Epidermal melanocyte (primary cell): Measurements from ENCODE around the gene METRN.

Experiments used
- DNase-seq: peaks from one replicate; pipeline ENCODE4 v3.0.0; 2011; ENCODE audit warnings: low spot score; ENCODE audit not compliant: insufficient read length

The METRN gene

DNA sequence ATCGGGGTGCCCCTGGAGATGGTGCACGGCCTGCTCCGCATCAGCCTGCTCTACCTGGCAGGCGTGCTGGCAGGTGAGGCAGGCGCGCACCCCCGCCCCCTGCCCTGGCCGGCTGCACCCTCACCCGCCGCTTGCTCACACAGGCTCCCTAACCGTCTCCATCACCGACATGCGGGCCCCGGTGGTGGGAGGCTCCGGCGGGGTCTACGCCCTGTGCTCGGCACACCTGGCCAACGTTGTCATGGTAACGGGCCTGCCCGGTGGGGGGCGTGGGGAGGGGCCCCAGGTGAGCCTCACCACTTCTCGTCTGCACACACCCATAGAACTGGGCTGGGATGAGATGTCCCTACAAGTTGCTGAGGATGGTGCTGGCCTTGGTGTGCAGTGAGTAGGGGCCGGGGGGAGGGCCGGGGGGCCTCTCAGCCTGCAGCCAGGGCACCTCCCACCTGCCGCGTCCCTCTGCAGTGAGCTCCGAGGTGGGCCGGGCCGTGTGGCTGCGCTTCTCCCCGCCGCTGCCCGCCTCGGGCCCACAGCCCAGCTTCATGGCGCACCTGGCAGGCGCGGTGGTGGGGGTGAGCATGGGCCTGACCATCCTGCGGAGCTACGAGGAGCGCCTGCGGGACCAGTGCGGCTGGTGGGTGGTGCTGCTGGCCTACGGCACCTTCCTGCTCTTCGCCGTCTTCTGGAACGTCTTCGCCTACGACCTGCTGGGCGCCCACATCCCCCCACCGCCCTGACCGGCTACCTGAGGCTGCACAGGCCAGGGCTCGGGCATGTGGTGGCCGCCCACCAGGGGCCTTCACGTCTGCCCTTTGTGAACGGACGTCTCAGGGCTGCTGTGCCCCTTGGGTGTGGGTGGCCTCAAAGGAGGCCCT, 37.4 kb upstream of the METRN start:
- DNase-seq: no peak

DNA sequence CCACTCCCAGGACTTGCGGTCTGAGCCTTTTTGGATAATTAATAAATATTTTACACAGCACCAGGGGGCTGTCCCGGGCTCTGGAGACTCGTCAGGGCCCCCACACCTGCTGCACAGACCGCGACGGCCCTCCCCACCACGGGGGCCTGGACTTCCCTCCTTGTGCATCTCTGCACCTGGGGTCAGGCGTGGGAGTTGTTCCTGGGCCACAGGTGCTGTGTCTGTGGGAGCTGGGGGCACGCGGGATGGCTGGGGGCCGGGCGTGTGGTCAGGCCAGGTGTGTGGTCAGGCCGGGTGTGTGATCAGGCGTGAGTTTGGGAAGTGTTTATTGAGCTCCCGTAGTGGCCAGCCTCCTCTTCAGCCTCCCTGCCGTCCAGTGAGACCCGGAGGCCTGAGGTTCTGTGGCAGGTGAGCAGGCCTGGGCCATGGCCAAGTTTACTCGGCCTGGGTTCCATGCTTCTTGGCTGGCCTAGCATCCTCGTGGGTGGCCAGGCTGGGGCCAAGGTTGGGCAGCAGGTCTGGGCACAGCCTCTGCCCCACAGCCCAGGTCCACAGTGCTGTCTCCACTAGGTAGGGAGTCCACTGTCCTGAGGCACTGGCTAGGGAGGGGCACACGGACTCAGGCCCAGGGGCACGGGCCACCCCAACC, 36.6 kb upstream of the METRN start:
- no peak for DNase-seq

GRCh38 chr16:678858-679813, 35.8 kb upstream of the METRN start:
- DNase-seq: no peak

DNA sequence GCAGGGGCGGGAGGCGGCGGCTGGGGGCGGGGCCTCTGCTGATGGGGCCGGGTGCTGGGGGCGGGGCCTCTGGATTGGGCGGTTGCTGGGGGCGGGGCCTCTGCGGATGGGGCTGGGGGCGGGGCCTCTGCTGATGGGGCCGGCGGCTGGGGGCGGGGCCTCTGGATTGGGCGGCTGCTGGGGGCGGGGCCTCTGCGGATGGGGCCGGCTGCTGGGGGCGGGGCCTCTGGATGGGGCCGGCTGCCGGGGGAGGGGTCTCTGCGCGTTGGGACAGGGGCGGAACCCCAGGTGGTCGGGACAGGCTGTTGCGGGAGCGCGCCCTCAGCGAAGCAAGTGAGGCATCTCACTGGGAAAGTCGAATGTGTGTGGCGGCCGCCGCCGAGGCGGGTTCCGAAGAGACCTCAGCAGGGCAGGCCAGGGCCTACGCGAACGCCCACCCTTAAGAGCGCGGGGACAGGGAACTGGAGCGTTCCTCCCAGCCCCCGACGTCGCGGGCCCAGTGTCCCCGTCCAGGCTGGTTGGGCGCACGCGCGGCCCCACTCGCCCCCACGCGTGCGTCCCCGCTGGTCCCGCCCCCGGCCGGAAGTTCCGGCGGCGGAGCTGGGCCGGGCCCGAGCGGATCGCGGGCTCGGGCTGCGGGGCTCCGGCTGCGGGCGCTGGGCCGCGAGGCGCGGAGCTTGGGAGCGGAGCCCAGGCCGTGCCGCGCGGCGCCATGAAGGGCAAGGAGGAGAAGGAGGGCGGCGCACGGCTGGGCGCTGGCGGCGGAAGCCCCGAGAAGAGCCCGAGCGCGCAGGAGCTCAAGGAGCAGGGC, 34.9 kb upstream of the METRN start, which contains the start of gene STUB1:
TSS of gene STUB1 (plus strand) at position 597 of the 811 bp plus-strand sequence. CDS start at position 713, 116 bp downstream.
- DNase-seq: no peak

- no peak for DNase-seq
Observed at GRCh38 chr16:680625-680945, 34.3 kb upstream of the METRN start.

- DNase-seq: no peak
Observed at GRCh38 chr16:680967-681745, 33.8 kb upstream of the METRN start.

- DNase-seq: no peak
Observed at GRCh38 chr16:681746-682427, 33.0 kb upstream of the METRN start.

DNA sequence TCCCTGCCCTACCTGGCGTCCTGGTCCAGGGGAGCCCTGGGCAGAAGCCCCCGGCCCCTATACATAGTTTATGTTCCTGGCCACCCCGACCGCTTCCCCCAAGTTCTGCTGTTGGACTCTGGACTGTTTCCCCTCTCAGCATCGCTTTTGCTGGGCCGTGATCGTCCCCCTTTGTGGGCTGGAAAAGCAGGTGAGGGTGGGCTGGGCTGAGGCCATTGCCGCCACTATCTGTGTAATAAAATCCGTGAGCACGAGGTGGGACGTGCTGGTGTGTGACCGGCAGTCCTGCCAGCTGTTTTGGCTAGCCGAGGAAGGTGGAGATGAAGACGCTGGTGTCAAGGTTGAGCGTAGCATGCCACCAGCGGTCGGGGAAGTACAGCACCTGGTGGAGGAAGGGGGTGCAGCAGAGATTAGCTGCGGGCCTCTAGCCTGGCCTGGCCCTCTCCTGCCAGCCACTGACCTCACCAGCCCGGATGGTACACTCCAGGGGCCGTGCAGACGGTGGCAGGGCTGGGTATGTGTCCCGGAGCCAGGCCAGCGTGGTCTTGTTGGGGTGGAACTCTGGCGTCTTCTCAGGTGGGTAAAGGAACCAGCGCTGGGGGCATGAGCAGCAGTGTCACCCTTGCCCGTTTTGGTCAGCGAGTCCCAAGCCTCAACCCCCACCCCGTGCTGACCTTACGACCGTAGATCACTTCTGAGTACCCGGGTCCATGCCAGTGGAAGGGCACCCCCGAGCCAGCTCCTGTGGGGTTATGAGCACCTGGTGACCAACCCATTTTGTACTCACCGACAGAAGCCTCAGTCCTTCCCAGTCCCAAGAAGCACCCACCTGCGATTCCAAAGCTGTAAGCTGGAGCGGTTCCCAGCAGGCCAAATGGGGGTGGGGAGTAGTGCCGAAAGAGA, 32.2 kb upstream of the METRN start:
- no peak for DNase-seq

DNA sequence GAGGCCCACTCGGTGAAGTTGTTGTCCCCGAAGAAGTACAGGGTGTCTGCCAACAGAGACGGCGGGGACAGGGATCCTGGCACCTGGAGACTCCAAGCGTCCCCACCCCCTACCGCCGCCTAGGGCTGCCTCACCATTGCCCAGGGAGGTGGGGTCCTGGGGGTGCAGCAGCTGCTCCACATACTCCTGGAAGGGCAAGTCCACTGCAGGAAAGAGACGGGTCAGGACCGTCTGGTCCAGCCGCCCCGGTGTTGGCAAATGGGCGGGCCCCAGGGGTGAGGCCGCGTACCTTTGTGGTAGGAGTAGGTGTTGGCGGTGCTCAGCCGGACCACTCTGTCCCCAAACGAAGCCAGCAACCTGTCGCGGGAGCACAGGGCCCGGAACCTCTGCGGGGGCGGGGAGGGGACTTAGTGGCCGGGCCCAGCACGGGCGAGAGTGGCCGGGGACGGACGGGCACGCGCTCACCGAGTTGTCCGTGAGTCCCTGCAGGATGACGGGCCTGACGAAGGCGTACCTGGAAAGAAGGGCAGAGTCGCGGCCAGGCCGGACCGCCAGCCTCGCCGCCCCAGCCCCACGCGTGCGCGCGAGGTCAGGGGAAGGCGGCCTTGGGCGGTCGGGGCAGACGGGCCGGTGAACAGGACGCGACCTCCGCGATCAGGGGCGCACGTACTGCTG, 31.4 kb upstream of the METRN start:
- DNase-seq: no peak

GRCh38 chr16:684071-684794, 30.7 kb upstream of the METRN start, which contains the start of gene JMJD8:
Gene JMJD8, minus strand, starts transcription at chr16:684334. Its CDS starts 15 bp downstream, at chr16:684319.
- peak; percentile 99 for DNase-seq

DNA sequence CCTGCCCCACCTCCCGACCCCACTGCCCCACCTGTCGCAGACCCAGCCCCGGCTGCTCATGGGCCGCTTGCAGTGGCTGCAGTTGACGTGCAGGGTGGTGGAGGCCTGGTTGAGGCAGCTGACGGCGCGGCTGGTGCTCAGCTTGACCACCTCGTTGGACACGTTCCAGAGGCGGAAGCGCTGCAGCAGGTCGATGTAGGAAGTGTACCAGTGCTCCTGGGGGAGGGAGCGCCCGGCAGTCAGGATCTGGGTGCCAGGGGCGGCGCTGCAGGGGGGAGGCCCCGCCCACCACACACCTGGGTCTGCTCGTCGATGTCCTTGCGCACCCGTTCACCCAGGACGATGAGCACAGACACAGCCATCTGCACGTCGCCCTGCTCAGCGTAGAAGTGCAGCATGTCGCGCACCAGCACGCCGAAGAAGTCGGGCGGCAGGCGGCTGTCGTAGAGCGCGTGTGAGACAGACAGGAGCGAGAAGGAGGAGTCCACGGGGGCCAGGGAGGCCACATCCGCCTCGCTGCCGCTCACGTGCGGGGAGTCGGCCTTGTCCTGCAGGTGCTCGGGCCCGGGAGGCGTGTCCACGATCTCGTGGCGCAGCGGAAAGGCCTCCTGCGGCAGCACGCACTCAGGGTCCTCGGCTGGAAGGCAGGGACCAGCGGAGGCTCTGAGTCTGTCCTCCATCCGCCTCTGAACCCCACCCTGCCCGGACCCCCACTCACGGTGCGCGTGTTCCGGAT, 29.8 kb upstream of the METRN start:
- DNase-seq: no peak

DNA sequence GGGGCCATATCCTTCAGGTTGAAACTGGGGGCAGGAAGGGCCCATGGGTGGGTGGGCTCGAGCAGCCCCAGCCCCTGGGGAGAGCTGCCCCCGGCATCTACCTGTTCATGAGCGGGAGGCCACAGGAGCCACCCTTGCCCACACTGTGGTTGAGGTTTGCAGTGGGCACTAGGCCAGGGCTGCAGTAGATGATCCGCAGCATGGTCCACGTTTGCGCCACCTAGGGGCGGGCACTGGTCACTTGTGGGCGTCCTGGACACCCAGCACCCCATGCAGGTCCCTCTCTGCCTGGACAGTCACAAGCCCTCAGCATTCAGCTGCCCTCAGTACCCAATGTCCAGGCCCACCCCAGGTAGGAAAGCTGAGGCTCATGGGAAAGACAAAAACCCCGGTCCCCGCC, 29.0 kb upstream of the METRN start:
- no peak for DNase-seq

GRCh38 chr16:686459-687260, 28.3 kb upstream of the METRN start:
- no peak for DNase-seq

DNA sequence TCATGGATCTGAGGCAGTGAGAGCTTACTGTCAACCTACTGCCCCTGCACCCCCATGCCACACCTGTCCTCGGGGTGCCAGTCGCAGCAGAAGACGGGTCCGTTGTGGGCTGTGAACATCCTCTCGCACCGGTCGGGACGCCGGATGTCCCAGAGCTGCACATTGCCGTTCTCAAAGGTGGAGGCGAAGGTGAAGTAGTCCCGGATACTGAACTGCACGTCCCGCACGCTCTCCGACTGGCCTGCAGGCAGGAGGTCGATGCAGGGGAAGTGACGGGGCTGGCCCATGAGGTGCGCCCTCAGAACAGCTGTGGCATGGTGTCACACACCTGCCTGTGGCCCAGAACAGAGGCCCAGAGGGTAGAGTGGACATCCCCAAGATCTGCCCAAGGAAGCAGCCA, 27.4 kb upstream of the METRN start:
- DNase-seq: no peak

DNA sequence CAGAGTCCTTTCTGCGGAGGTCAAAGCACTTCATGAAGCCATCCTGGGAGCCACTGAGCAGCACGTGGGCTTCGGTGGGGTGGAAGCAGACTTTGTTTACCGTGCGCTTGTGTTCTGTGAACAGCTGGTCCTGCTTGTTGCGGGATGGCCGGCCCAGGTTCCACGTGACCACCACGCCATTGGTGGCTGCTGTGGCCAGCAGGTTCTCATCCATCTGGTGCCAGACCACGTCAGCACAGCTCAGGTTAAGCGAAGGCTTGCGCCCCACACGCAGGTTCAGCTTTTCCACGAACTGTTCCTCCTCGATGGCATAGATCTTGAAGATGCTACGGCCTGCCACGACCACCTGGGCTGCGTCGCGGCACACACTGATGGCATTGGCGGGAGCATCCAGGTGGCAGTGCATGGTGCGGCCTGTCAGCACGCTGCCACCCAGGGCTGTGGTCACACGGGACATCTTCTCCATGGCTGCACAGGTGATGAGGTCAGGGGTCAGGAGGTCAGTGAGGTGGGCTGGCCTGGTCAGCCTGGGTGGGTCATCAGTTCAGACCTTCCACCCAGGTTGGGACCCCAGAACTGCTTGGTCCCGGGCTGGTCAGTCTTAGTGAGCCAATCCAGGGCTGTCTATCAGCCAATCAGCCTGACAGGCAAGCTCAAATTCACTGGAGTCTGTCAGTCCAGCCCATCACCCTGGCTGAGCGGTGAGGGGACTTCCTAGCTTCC, 25.6 kb upstream of the METRN start:
- no peak for DNase-seq
